Pancreas (tissue), 10 donors: ENCODE data around the gene INHBE. TPM values are rescaled to one million over a fixed set of nuclear protein-coding genes. Genes with fewer than 3 reads are reported as not detected.

Source experiments
- ATAC-seq, 4 donors: fragments of 200-7000 bp; cut with Tn5 transposase; one replicate each; pipeline versions ENCODE4 v1.8.0 to v1.9.1; 2020; ENCODE audit warnings: mild to moderate bottlenecking in 4 of 4, moderate library complexity in 4 of 4
- DNase-seq, 6 donors: peaks; one replicate each; pipeline ENCODE4 v3.0.0-alpha.2; 2020
- FAIRE-seq: peaks from 2 replicates; lab custom pipeline; 2012; peaks lifted over from hg19 to GRCh38; lab: Jason Lieb, UNC
- H3K27ac ChIP-seq, 4 donors: fragments of 200-600 bp; sonication (generic); 1 replicate in 3 of 4; 2 replicates in 1 of 4; pipeline versions ENCODE4 v1.5.0 to v1.8.0; 2020
- H3K27me3 ChIP-seq, 4 donors: fragments of 200-600 bp; one replicate each; pipeline ENCODE4 v1.8.0; 2021
- H3K36me3 ChIP-seq, 3 donors: fragments of 200-600 bp; sonication (generic) in 1 of 3; one replicate each; pipeline versions ENCODE4 v1.5.0 to v1.8.0; 2020 to 2021
- H3K4me1 ChIP-seq, 3 donors: fragments of 200-600 bp; one replicate each; pipeline ENCODE4 v1.8.0; 2021
- H3K4me3 ChIP-seq, 4 donors: fragments of 200-600 bp; sonication (generic) in 2 of 4; one replicate each; pipeline versions ENCODE4 v1.5.0 to v1.8.0; 2020 to 2021
- H3K9me3 ChIP-seq, 4 donors: fragments of 200-600 bp; one replicate each; pipeline ENCODE4 v1.8.0; 2021
- CTCF ChIP-seq, 4 donors: fragments of 200-600 bp; sonication (generic) in 3 of 4; IDR thresholded peaks; one replicate each; pipeline versions ENCODE4 v1.5.0 to v1.8.0; 2021; ENCODE audit warnings: antibody characterized with exemption in 4 of 4
- WGBS, 2 donors: extraction: QIAGEN DNeasy Blood & Tissue Kit; methylation state at CpG; one replicate each; pipeline ENCODE4 v1.1.7; 2013; 5-methylcytosine and 5-hydroxymethylcytosine counted together
- intact Hi-C, 3 donors: fragments of 100-400 bp; cut with DNase I; formaldehyde crosslinking; loops; one replicate each; pipeline versions ENCODE4 v1.11.1 to v1.14.2; 2022
- polyA plus RNA-seq, 2 donors: library from polyadenylated mRNA; stranded (reverse); fragments of 200-250 nt; gene quantifications; one replicate each; pipeline ENCODE4 v1.2.3, GENCODE V29; 2013
- total RNA-seq, 6 donors: library from RNA; stranded (reverse); fragmentation: NEBNext Ultra II Directional in 4 of 6; extraction: Animal tissue kit (Norgen Biotek cat#: 25700) in 4 of 6; gene quantifications; one replicate each; pipeline versions ENCODE4 v1.2.1 to v1.2.4, GENCODE V29; 2021 to 2023
- donor health status: healthy with polysubstance abuse.
- donor health status: DM: no; HTN: no; CAD: no; lungs with moderate emphysema.
- donor health status: DM: no; HTN: no; CAD: no.
- donor health status: control.
- donor health status: control.
- donor health status: Bipolar disorder and iron deficiency.
- donor health status: DM: yes; HTN: yes; CAD: no.
- donor health status: DM: no; HTN: no; CAD: no.
- donor health status: DM: no; HTN: no; CAD: no.
- donor health status: DM: yes; HTN: yes; CAD: no.

The INHBE gene
- total and polyA plus RNA-seq, 8 donors = 0.05 to 17.8 (median 0.24) TPM; not detected in 5

GRCh38 chr12:57481671-57482070 is 26.6 kb downstream of the INHBE start:
- ATAC-seq (no peak), FAIRE-seq (no peak), DNase-seq (no peak)
- WGBS, 2 donors = 55 to 71% methylated on average over 1 of the region's 1 CpG
- Histone ChIP-seq H3K9me3 (no peaks in the 10 kb centered on the region), H3K36me3 (no peaks in the 10 kb centered on the region), H3K27ac (no peak overlapping the region), H3K27me3 (no peaks in the 10 kb centered on the region), H3K4me3 (no peak overlapping the region), H3K4me1 (no peaks in the 10 kb centered on the region)
- no peak for TF ChIP-seq CTCF (IDR thresholded peaks at IDR 0.05)
- intact Hi-C loops = no loop called here

- no peak for ATAC-seq
- Histone ChIP-seq H3K9me3 (no peaks in the 10 kb centered on the region), H3K27ac (no peak overlapping the region), H3K4me1 (no peaks in the 10 kb centered on the region), H3K36me3 (no peaks in the 10 kb centered on the region), H3K4me3 (no peak overlapping the region), H3K27me3 (no peaks in the 10 kb centered on the region)
- 62 to 64% methylated on average over 5 of the region's 5 CpGs for WGBS, 2 donors
- no peak for DNase-seq
- intact Hi-C loops = no loop called here
- TF ChIP-seq CTCF (IDR thresholded peaks at IDR 0.05) = no peak
- FAIRE-seq = no peak
Measured at GRCh38 chr12:57483466-57483865, 28.4 kb downstream of the INHBE start.

GRCh38 chr12:57485695-57486094 is 30.6 kb downstream of the INHBE start:
- Histone ChIP-seq H3K4me3 (no peak overlapping the region), H3K4me1 (peaks cover 0 to 10% (median 0%) of the 10 kb centered on the region in 3 donors), H3K27me3 (no peaks in the 10 kb centered on the region), H3K27ac (no peak overlapping the region), H3K36me3 (peaks cover 0 to 10% (median 6%) of the 10 kb centered on the region in 3 donors), H3K9me3 (no peaks in the 10 kb centered on the region)
- ATAC-seq (no peak), FAIRE-seq (no peak), DNase-seq (no peak)
- intact Hi-C loops = no loop called here
- TF ChIP-seq CTCF (IDR thresholded peaks at IDR 0.05) = no peak

GRCh38 chr12:57487055-57487596 is 32.0 kb downstream of the INHBE start:
- 75 to 80% methylated on average over 27 of the region's 27 CpGs for WGBS, 2 donors
- Histone ChIP-seq H3K4me3 (peak overlapping the region in 2 of 4 donors; percentile 84 to 93), H3K36me3 (peaks cover 0 to 21% (median 13%) of the 10 kb centered on the region in 3 donors), H3K27ac (no peak overlapping the region), H3K9me3 (no peaks in the 10 kb centered on the region), H3K27me3 (no peaks in the 10 kb centered on the region), H3K4me1 (peaks cover 0 to 10% (median 0%) of the 10 kb centered on the region in 3 donors)
- no peak for FAIRE-seq
- TF ChIP-seq CTCF (IDR thresholded peaks at IDR 0.05) = no peak
- no peak for DNase-seq
- intact Hi-C loops = no loop called here
- ATAC-seq = no peak

- no peaks in the 10 kb centered on the region for H3K27me3 ChIP-seq
- intact Hi-C loops = no loop called here
- H3K9me3 ChIP-seq = no peaks in the 10 kb centered on the region
- 7 to 9% methylated on average over 42 to 47 of the region's 47 CpGs for WGBS, 2 donors
- DNase-seq (peak; percentile 89 to 95 (median 94)), FAIRE-seq (peak; percentile 85), ATAC-seq (peak; percentile 98 to 100 (median 99))
- TF ChIP-seq CTCF (IDR thresholded peaks at IDR 0.05) = no peak
- H3K27ac ChIP-seq = peak within 1 kb of the TSS in 3 of 4 donors; percentile 6 to 50 (median 24)
- H3K4me1 ChIP-seq = peaks cover 0 to 10% (median 0%) of the 10 kb centered on the region in 3 donors
- H3K4me3 ChIP-seq = peak within 1 kb of the TSS; percentile 53 to 93 (median 82)
- H3K36me3 ChIP-seq = peaks cover 0 to 21% (median 13%) of the 10 kb centered on the region in 3 donors
Measured at GRCh38 chr12:57487597-57488401, 32.7 kb downstream of the INHBE start, which contains the start of gene MARS1. Gene MARS1 (plus strand): TSS chr12:57488068. CDS start chr12:57488091, 23 bp downstream.
